MCF 10A (cell line): ENCODE measurements around the gene ADISSP. TPM values are rescaled to one million over a fixed set of nuclear protein-coding genes. Genes with fewer than 3 reads are reported as not detected.

Experiments used
- BruUV-seq: library from RNA; stranded (reverse); fragments of 400-500 nt; replicated peaks from 2 replicates; lab custom pipeline; 2021; lab: Mats Ljungman, UMichigan
- CTCF ChIA-PET: fragments of 300-600 bp; sonication (Branson Sonifier 250); formaldehyde crosslinking; extraction: SDS; loops from one replicate; lab custom pipeline; 2021; ENCODE audit warnings: antibody characterized with exemption, inconsistent platforms; lab: Yijun Ruan, JAX
- POLR2A ChIA-PET: fragments of 300-600, 350-650 bp; sonication (Branson Sonifier 250); formaldehyde crosslinking; extraction: SDS; loops from one replicate; lab custom pipeline; 2020; ENCODE audit warnings: antibody characterized with exemption, inconsistent platforms; lab: Yijun Ruan, JAX
- DNase-seq: peaks from one replicate; pipeline ENCODE4 v3.0.0-alpha.2; 2018; ENCODE audit not compliant: unreplicated experiment
- H3K27ac Mint-ChIP-seq: one replicate; pipeline ENCODE4 v1.8.0; 2022; ENCODE audit warnings: mild to moderate bottlenecking, low read depth, mixed read lengths; ENCODE audit not compliant: unreplicated experiment
- H3K27me3 Mint-ChIP-seq: one replicate; pipeline ENCODE4 v1.8.0; 2022; ENCODE audit warnings: mixed read lengths; ENCODE audit not compliant: insufficient read depth, unreplicated experiment
- H3K36me3 Mint-ChIP-seq: one replicate; pipeline ENCODE4 v1.8.0; 2022; ENCODE audit warnings: mild to moderate bottlenecking, moderate library complexity, mixed read lengths; ENCODE audit not compliant: insufficient read depth, unreplicated experiment
- H3K4me1 Mint-ChIP-seq: one replicate; pipeline ENCODE4 v1.8.0; 2022; ENCODE audit warnings: mixed read lengths; ENCODE audit not compliant: insufficient read depth, unreplicated experiment
- H3K4me3 Mint-ChIP-seq: one replicate; pipeline ENCODE4 v1.8.0; 2022; ENCODE audit warnings: mild to moderate bottlenecking, moderate library complexity, mixed read lengths; ENCODE audit not compliant: unreplicated experiment
- H3K9me3 Mint-ChIP-seq: one replicate; pipeline ENCODE4 v1.8.0; 2022; ENCODE audit warnings: mixed read lengths; ENCODE audit not compliant: unreplicated experiment
- intact Hi-C: fragments of 100-400 bp; cut with micrococcal nuclease; formaldehyde crosslinking; loops from 2 replicates; pipeline ENCODE4 v1.14.1; 2022
- total RNA-seq: library from RNA; stranded (reverse); gene quantifications from 2 replicates; pipeline ENCODE4 v1.2.3, GENCODE V29; 2022
- TF ChIP-seq, protein P1 (sequence below): fragments of 200-600 bp; IDR thresholded peaks from one replicate; pipeline ENCODE4 v1.8.0; 2022; ENCODE audit warnings: antibody characterized with exemption, mild to moderate bottlenecking; ENCODE audit not compliant: unreplicated experiment

Gene ADISSP
- total RNA-seq, 1 experiment from 2014 or later, result 58.8 TPM

DNA sequence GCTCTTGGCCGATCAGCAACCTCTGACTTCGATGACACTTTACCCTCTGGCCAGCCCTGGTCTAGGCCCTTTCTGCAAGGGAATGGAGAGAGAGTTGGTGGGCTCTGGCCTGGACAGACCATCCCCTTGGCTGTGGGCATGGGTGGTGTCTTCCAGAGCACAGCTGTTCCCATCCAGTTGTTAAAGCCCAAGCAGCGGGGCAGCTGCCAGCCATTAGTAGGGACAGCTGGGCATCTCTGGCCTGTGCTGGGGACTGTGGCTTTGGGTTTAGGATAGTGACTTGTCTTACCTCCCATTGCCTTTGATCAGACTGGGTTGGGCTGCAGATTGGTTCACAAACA lies 31.3 kb upstream of the ADISSP start:
- no peak for DNase-seq
- no peaks in the 10 kb centered on the region for H3K27me3 Mint-ChIP-seq
- ChIA-PET CTCF (interaction anchor here (1.0 to 3.3 kb wide), 2 partner anchors 11 to 20 kb away, joined by 3 to 25 read pairs; partner anchors contain the start of gene AP5S1), POLR2A (no interaction called here)
- TF ChIP-seq, protein P1, sequence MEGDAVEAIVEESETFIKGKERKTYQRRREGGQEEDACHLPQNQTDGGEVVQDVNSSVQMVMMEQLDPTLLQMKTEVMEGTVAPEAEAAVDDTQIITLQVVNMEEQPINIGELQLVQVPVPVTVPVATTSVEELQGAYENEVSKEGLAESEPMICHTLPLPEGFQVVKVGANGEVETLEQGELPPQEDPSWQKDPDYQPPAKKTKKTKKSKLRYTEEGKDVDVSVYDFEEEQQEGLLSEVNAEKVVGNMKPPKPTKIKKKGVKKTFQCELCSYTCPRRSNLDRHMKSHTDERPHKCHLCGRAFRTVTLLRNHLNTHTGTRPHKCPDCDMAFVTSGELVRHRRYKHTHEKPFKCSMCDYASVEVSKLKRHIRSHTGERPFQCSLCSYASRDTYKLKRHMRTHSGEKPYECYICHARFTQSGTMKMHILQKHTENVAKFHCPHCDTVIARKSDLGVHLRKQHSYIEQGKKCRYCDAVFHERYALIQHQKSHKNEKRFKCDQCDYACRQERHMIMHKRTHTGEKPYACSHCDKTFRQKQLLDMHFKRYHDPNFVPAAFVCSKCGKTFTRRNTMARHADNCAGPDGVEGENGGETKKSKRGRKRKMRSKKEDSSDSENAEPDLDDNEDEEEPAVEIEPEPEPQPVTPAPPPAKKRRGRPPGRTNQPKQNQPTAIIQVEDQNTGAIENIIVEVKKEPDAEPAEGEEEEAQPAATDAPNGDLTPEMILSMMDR, result no peak
- peaks cover 43% of the 10 kb centered on the region for H3K4me1 Mint-ChIP-seq
- peak overlapping the region; percentile 97 for H3K4me3 Mint-ChIP-seq
- intact Hi-C loops, result no loop called here
- no peak overlapping the region for H3K27ac Mint-ChIP-seq
- no peaks in the 10 kb centered on the region for H3K9me3 Mint-ChIP-seq
- peaks cover 68% of the 10 kb centered on the region for H3K36me3 Mint-ChIP-seq
- BruUV-seq, result no TSS peak

DNA sequence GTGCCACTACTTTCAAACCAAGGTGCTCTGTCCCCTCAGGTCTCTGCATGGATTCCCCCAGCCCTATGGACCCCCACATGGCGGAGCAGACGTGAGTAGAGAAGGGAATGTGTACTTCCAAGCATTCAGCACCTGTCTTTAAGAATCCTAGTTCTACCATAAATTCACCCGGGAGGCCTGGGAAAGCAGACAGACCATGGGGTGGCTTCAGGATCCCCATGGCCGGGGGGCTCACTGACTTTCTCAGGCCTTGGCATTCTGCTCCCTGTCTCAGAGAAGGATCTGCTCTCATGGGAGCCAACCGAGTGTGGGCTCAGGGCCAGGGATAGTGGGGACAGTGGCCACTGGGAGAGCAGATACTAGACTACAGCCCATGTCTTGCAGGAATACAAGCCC lies 30.8 kb upstream of the ADISSP start:
- no TSS peak for BruUV-seq
- peak overlapping the region; percentile 97 for H3K4me3 Mint-ChIP-seq
- peak overlapping the region; percentile 94 for H3K27ac Mint-ChIP-seq
- intact Hi-C loops, result no loop called here
- H3K36me3 Mint-ChIP-seq, result peaks cover 63% of the 10 kb centered on the region
- POLR2A ChIA-PET, result interaction anchor here (1.0 kb wide), 1 partner anchor 22 kb away, joined by 7 read pairs; the partner anchor contains the start of gene AP5S1
- H3K27me3 Mint-ChIP-seq, result no peaks in the 10 kb centered on the region
- CTCF ChIA-PET, result interaction anchor here (0.6 to 3.3 kb wide), 2 partner anchors 21 to 46 kb away, joined by 3 to 25 read pairs; partner anchors contain the start of gene AP5S1
- DNase-seq, result no peak
- TF ChIP-seq, protein P1, result no peak
- H3K4me1 Mint-ChIP-seq, result peaks cover 38% of the 10 kb centered on the region
- no peaks in the 10 kb centered on the region for H3K9me3 Mint-ChIP-seq

DNA sequence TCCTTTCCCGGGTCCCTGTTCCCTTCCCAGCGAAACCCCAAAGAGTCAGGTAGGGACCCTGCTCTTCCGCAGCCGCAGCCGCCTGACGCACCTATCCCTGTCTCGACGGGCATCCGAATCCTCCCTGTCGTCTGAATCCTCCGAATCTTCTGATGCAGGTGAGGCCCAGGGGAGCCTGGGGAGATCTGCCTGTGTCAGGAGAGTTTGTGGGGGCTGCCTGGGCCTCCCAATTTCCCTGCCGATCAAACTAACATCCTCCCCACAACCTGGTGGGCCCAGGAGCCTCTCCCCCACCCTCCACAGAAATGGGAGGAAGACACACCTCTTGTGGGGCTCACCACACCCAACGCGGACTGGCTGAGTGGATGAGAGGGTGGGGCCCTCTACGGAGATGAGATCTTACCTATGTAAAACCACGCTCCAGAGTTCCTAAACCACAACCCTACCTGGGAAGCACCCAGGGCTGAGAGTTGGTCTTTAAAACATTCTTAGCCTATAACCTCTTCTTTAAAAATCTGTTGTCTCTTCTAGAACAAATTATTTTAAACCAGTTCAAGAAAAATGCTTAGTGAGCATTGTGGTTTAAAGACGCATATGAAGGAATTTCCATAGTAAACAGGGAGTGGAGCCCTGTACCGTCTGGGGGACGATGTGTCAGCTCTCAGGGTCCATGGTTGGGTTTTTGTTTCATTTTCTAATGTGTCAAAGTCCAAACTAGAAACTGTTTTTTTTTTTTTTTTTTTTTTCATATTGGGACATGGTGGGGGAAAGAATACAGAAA lies 30.2 kb upstream of the ADISSP start:
- ChIA-PET CTCF (interaction anchor here (0.6 to 1.7 kb wide), 3 partner anchors 11 to 47 kb away, joined by 3 to 8 read pairs (median 6); no protein-coding TSS in a partner anchor), POLR2A (interaction anchor here (0.6 to 3.2 kb wide), 4 partner anchors 20 to 48 kb away, joined by 3 to 36 read pairs (median 6); partner anchors contain the start of gene AP5S1)
- DNase-seq, result peak; percentile 85
- BruUV-seq, result no TSS peak
- Mint-ChIP-seq H3K36me3 (peaks cover 57% of the 10 kb centered on the region), H3K4me1 (peaks cover 32% of the 10 kb centered on the region), H3K27me3 (no peaks in the 10 kb centered on the region), H3K27ac (peak overlapping the region; percentile 94), H3K9me3 (no peaks in the 10 kb centered on the region), H3K4me3 (peak overlapping the region; percentile 97)
- TF ChIP-seq, protein P1, result no peak
- intact Hi-C loops, result loop anchor here (1.0 kb wide), 1 partner anchor 14 kb away; no protein-coding TSS in a partner anchor

DNA sequence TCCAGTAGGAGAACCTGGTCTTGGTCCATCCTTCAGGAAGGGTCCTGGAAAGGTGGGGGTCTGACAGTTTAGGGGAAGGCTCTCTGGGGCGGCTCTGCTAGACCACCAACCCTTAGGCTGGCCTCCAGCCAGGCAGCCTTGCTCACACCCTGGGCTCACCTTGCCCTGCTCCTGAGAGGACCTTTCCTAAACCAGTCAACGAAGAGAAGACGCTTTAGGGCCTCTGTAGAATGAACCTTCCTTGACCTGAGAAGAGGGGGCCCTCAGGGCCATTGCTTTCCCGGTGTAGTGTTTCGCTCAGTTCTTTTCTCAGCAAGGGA lies 29.6 kb upstream of the ADISSP start:
- peak overlapping the region; percentile 94 for H3K27ac Mint-ChIP-seq
- TF ChIP-seq, protein P1, result no peak
- peak; percentile 41 for DNase-seq
- H3K27me3 Mint-ChIP-seq, result no peaks in the 10 kb centered on the region
- H3K36me3 Mint-ChIP-seq, result peaks cover 51% of the 10 kb centered on the region
- no peaks in the 10 kb centered on the region for H3K9me3 Mint-ChIP-seq
- H3K4me3 Mint-ChIP-seq, result peak overlapping the region; percentile 97
- peaks cover 26% of the 10 kb centered on the region for H3K4me1 Mint-ChIP-seq
- ChIA-PET POLR2A (interaction anchor here (0.6 to 3.2 kb wide), 4 partner anchors 21 to 250 kb away, joined by 3 to 36 read pairs (median 4); partner anchors contain the start of gene AP5S1), CTCF (interaction anchor here (1.0 to 1.7 kb wide), 2 partner anchors 10 to 21 kb away, joined by 6 to 8 read pairs; no protein-coding TSS in a partner anchor)
- BruUV-seq, result TSS peak; percentile 41
- intact Hi-C loops, result loop anchor here (1.0 kb wide), 1 partner anchor 14 kb away; no protein-coding TSS in a partner anchor
